AG09309 (cell line): ENCODE measurements around the gene MED12L.

Source experiments
- DNase-seq: peaks from one replicate; pipeline ENCODE4 v3.0.0-alpha.2; 2010; ENCODE audit warnings: low read depth
- H3K4me3 ChIP-seq: 2 replicates; pipeline ENCODE4 v1.5.1; 2011; ENCODE audit warnings: mild to moderate bottlenecking, low read depth, low read length, moderate library complexity; ENCODE audit not compliant: control insufficient read depth
- CTCF ChIP-seq: IDR thresholded peaks from 2 replicates; pipeline ENCODE4 v1.5.1; 2011; ENCODE audit warnings: mild to moderate bottlenecking, low read depth, low read length, inconsistent platforms; ENCODE audit not compliant: insufficient read depth, control insufficient read depth; ENCODE audit errors: missing control alignments

The MED12L gene

GRCh38 chr3:151479452-151479851, 394.0 kb downstream of the MED12L start:
- DNase-seq, result no peak
- H3K4me3 ChIP-seq, result no peak overlapping the region
- TF ChIP-seq CTCF, result no peak

GRCh38 chr3:151480492-151480891, 395.0 kb downstream of the MED12L start:
- no peak for TF ChIP-seq CTCF
- no peak for DNase-seq

GRCh38 chr3:151483488-151483887, 398.0 kb downstream of the MED12L start:
- no peak overlapping the region for H3K4me3 ChIP-seq
- no peak for TF ChIP-seq CTCF
- DNase-seq, result no peak

More at GRCh38 chr3:151480492-151480891, 395.0 kb downstream of the MED12L start:
- no peak overlapping the region for H3K4me3 ChIP-seq

- no peak for DNase-seq
- H3K4me3 ChIP-seq, result no peak overlapping the region
- no peak for TF ChIP-seq CTCF
Measured at GRCh38 chr3:151483961-151484520, 398.6 kb downstream of the MED12L start.
